MM.1S (cell line): ENCODE measurements around the gene NFIX.

Source experiments
- DNase-seq: peaks from one replicate; pipeline ENCODE4 v3.0.0-alpha.2; 2015
- H2AFZ ChIP-seq: fragments of 300-600 bp; sonication (generic); 2 replicates; pipeline ENCODE4 v1.6.0; 2016; ENCODE audit warnings: antibody characterized with exemption, low read length
- H3F3A ChIP-seq: fragments of 300-600 bp; sonication (generic); 2 replicates; pipeline ENCODE4 v1.6.1; 2016; ENCODE audit warnings: mild to moderate bottlenecking, antibody characterized with exemption, low read length, moderate library complexity, mixed read lengths; ENCODE audit not compliant: insufficient read depth
- H3K27ac ChIP-seq: fragments of 300-600 bp; sonication (generic); 2 replicates; pipeline ENCODE4 v1.5.1; 2016; ENCODE audit warnings: mild to moderate bottlenecking, low read length
- H3K27me3 ChIP-seq: fragments of 300-600 bp; sonication (generic); replicated peaks from 2 replicates; pipeline ENCODE4 v1.6.0; 2016; ENCODE audit warnings: low read length; ENCODE audit not compliant: insufficient read depth
- H3K36me3 ChIP-seq: fragments of 300-600 bp; sonication (generic); replicated peaks from 2 replicates; pipeline ENCODE4 v1.6.1; 2016; ENCODE audit warnings: mild to moderate bottlenecking, low read length, mixed read lengths; ENCODE audit not compliant: insufficient read depth
- H3K4me1 ChIP-seq: fragments of 300-600 bp; sonication (generic); 2 replicates; pipeline ENCODE4 v1.6.1; 2016; ENCODE audit warnings: low read length, mixed read lengths
- H3K4me2 ChIP-seq: fragments of 300-600 bp; sonication (generic); 2 replicates; pipeline ENCODE4 v1.6.0; 2016; ENCODE audit warnings: low read depth, low read length
- H3K4me3 ChIP-seq: fragments of 300-600 bp; sonication (generic); 2 replicates; pipeline ENCODE4 v1.5.1; 2016; ENCODE audit warnings: low read length, mixed read lengths
- H3K79me2 ChIP-seq: fragments of 300-600 bp; sonication (generic); 2 replicates; pipeline ENCODE4 v1.6.1; 2016; ENCODE audit warnings: mixed run types, low read length, mixed read lengths
- H3K9ac ChIP-seq: fragments of 300-600 bp; sonication (generic); 2 replicates; pipeline ENCODE4 v1.6.1; 2016; ENCODE audit warnings: low read length, mixed read lengths
- H3K9me2 ChIP-seq: fragments of 300-600 bp; sonication (generic); replicated peaks from 2 replicates; pipeline ENCODE4 v1.6.1; 2016; ENCODE audit warnings: mild to moderate bottlenecking, low read length, mixed read lengths; ENCODE audit not compliant: insufficient read depth
- H3K9me3 ChIP-seq: fragments of 300-600 bp; sonication (generic); replicated peaks from 2 replicates; pipeline ENCODE4 v1.6.1; 2016; ENCODE audit warnings: mild to moderate bottlenecking, low read length, mixed read lengths; ENCODE audit not compliant: insufficient read depth
- H4K20me1 ChIP-seq: fragments of 300-600 bp; sonication (generic); 2 replicates; pipeline ENCODE4 v1.6.1; 2016; ENCODE audit warnings: mild to moderate bottlenecking, low read length, moderate library complexity, mixed read lengths; ENCODE audit not compliant: insufficient read depth
- EZH2 ChIP-seq: fragments of 300-600 bp; sonication (generic); optimal IDR thresholded peaks from 2 replicates; pipeline ENCODE3; 2017; ENCODE audit warnings: low read depth, mild to moderate bottlenecking, antibody characterized with exemption, low read length, mixed read lengths
- EZH2phosphoT487 ChIP-seq: fragments of 300-600 bp; sonication (generic); IDR thresholded peaks from 2 replicates; pipeline ENCODE4 v1.6.1; 2018; ENCODE audit warnings: antibody characterized with exemption, low read length
- TF ChIP-seq, protein P1 (sequence below): fragments of 300-600 bp; sonication (generic); IDR thresholded peaks from 2 replicates; pipeline ENCODE4 v1.5.1; 2016; ENCODE audit warnings: antibody characterized with exemption, low read length, mixed read lengths

The NFIX gene

DNA sequence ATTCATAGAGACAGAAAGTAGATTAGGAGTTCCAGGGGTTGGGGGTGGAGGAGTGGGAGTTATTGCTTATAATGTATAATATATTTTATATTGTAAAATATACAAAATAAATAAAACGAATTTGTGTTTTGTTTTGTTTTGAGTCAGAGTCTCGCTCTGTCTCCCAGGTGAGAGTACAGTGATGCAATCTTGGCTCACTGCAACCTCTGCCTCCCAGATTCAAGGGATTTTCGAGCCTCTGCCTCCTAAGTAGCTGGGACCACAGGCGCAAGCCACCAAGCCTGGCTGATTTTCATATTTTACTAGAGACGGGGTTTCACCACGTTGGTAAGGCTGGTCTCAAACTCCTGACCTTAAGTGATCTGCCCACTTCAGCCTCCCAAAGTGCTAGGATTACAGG lies 35.8 kb upstream of the NFIX start:
- peaks cover 16% of the 10 kb centered on the region for H3K4me1 ChIP-seq
- H2AFZ ChIP-seq = no peak overlapping the region
- no peaks in the 10 kb centered on the region for H4K20me1 ChIP-seq
- peaks cover 23% of the 10 kb centered on the region for H3K27me3 ChIP-seq
- H3K9me3 ChIP-seq = no peaks in the 10 kb centered on the region
- H3F3A ChIP-seq = peaks cover 18% of the 10 kb centered on the region
- no peak overlapping the region for H3K4me3 ChIP-seq
- no peaks in the 10 kb centered on the region for H3K36me3 ChIP-seq
- H3K79me2 ChIP-seq = peaks cover 29% of the 10 kb centered on the region
- no peak overlapping the region for H3K4me2 ChIP-seq
- H3K9ac ChIP-seq = no peak overlapping the region
- no peak for DNase-seq
- no peak overlapping the region for H3K27ac ChIP-seq
- no peaks in the 10 kb centered on the region for H3K9me2 ChIP-seq
- TF ChIP-seq EZH2phosphoT487 (no peak), EZH2 (no peak)
- TF ChIP-seq, protein P1, sequence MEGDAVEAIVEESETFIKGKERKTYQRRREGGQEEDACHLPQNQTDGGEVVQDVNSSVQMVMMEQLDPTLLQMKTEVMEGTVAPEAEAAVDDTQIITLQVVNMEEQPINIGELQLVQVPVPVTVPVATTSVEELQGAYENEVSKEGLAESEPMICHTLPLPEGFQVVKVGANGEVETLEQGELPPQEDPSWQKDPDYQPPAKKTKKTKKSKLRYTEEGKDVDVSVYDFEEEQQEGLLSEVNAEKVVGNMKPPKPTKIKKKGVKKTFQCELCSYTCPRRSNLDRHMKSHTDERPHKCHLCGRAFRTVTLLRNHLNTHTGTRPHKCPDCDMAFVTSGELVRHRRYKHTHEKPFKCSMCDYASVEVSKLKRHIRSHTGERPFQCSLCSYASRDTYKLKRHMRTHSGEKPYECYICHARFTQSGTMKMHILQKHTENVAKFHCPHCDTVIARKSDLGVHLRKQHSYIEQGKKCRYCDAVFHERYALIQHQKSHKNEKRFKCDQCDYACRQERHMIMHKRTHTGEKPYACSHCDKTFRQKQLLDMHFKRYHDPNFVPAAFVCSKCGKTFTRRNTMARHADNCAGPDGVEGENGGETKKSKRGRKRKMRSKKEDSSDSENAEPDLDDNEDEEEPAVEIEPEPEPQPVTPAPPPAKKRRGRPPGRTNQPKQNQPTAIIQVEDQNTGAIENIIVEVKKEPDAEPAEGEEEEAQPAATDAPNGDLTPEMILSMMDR = no peak

DNA sequence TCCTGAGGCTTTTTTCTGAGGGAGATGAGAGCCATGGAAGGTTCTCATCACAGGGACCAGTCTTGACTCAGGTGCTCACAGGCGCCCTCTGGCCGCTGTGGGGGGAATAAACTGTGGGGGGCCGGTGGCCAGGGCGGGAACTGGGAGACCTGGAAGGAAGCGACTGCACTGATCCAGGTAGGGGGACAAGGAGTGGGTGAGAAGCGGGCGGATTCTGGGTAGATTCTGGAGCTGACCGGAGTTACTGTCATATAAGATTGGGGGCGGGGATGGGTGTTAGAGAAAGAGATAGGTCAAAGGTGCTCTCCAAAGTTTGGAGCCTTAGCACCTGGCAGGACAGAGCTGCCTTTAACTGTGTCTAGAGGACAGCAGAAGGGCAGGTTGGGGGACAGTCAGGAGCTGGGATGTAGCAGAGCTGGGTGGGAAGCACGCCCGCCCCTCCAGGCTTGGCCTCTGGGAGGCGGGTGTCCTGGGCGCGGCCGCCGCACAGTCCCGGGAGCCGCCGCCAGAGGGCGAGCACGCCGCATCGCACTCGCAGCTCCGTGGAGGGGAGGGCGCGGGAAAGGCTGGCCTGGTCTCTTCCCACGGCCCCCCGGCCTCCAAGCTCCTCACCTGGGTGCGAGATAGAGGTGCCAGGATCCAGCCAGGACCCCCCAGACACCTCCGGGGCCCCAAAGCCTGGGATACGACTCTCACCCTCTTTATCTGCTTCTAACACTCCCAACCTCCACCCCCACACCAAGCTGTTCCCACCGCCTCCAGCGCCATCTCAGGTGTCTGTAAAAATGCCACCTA lies 30.1 kb upstream of the NFIX start:
- no peaks in the 10 kb centered on the region for H4K20me1 ChIP-seq

DNA sequence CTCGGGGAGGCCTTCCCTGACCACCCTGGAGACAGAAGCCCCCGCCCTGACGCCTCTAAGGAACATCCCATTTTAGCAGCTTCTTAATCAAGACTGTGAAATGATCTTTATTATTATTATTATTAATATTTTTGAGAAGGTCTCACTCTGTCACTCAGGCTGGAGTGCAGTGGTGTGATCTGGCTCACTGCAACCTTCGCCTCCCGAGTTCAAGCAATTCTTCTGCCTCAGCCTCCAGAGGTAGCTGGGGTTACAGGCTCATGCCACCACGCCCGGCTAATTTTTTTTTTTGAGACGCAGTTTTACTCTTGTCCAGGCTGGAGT lies 29.5 kb upstream of the NFIX start:
- peak overlapping the region; percentile 67; the same call in 1 of the 2 replicates for H3K4me3 ChIP-seq
- TF ChIP-seq EZH2phosphoT487 (no peak), EZH2 (no peak)
- TF ChIP-seq, protein P1 = no peak
- peaks cover 16% of the 10 kb centered on the region for H3K27me3 ChIP-seq
- no peak for DNase-seq
- peak overlapping the region; percentile 94 for H2AFZ ChIP-seq
- no peaks in the 10 kb centered on the region for H3K79me2 ChIP-seq
- no peaks in the 10 kb centered on the region for H3F3A ChIP-seq
- H3K4me2 ChIP-seq = peak overlapping the region; percentile 95; the same call in 1 of the 2 replicates
- H3K9ac ChIP-seq = 0 out of 2 replicates have a peak overlapping the region, but pooled peaks have one; percentile 60
- H3K4me1 ChIP-seq = no peaks in the 10 kb centered on the region
- no peak overlapping the region for H3K27ac ChIP-seq
- no peaks in the 10 kb centered on the region for H3K36me3 ChIP-seq
- no peaks in the 10 kb centered on the region for H3K9me2 ChIP-seq
- no peaks in the 10 kb centered on the region for H4K20me1 ChIP-seq
- no peaks in the 10 kb centered on the region for H3K9me3 ChIP-seq

More for the DNA sequence above, 30.1 kb upstream of the NFIX start:
- Histone ChIP-seq H3K4me1 (no peaks in the 10 kb centered on the region), H3K27me3 (peaks cover 22% of the 10 kb centered on the region), H3K79me2 (no peaks in the 10 kb centered on the region), H3K9ac (peak overlapping the region; percentile 60; the same call in 1 of the 2 replicates), H3K9me3 (no peaks in the 10 kb centered on the region), H3K4me2 (peak overlapping the region; percentile 95), H2AFZ (peak overlapping the region; percentile 94), H3K36me3 (no peaks in the 10 kb centered on the region), H3K9me2 (no peaks in the 10 kb centered on the region), H3K27ac (no peak overlapping the region; the same call in 1 of the 2 replicates), H3K4me3 (peak overlapping the region; percentile 67), H3F3A (no peaks in the 10 kb centered on the region)
- TF ChIP-seq EZH2phosphoT487 = no peak
- TF ChIP-seq, protein P1 = peak; percentile 75
- peak; percentile 73 for DNase-seq
